Right lobe of liver (tissue), 4 donors: ENCODE results near the gene SLC24A3.

Source experiments
- CTCF ChIP-seq, 4 donors: fragments of 200-600 bp in 3 of 4; fragments of 450-650 bp in 1 of 4; IDR thresholded peaks; one replicate each; pipeline versions ENCODE4 v1.5.1 to v1.8.0; 2016 to 2022; ENCODE audit warnings: antibody characterized with exemption in 4 of 4, mild to moderate bottlenecking in 2 of 4
- POLR2A ChIP-seq: fragments of 450-650 bp; IDR thresholded peaks from one replicate; pipeline ENCODE4 v1.6.1; 2017; ENCODE audit warnings: antibody characterized with exemption, mild to moderate bottlenecking
- donor health status: DM: no; HTN: no; CAD: no.
- donor health status: DM: no; HTN: no; CAD: no.
- donor health status: DM: no; HTN: yes; CAD: no.

DNA sequence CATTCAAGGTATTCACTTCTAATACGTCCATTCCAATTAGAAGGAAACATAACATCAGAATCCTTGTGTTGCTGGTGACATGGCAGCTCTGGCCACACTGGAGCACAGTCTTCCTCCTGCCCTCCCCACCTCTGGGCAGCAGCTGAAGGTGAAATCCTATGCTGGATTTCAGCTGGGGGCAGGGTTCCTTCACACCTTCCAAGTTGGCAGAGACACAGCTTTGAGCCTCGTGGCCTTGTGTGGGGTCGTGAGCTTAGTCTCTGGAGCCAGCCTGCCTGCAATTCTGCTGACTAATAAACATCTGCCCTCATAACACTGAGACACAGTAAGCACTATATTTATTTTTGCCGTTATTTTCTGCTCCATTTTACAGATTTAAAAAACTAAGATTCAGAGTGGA lies 326.7 kb downstream of the SLC24A3 start:
- TF ChIP-seq CTCF (IDR thresholded peaks at IDR 0.05) (no peak), POLR2A (no peak)
